ENCODE measurements around the gene TCEA2. TPM values are rescaled to one million over a fixed set of nuclear protein-coding genes. Genes with fewer than 3 reads are reported as not detected.
A peak's percentile ranks its signal among the peaks of the same experiment; 100 is the strongest.

TCEA2 gene
- total and polyA plus RNA-seq, 2 of the 13 experiments (the other 11 are each of a cell fraction or from before 2014, with no cell fraction given): 28.1 to 33.7 TPM

DNA sequence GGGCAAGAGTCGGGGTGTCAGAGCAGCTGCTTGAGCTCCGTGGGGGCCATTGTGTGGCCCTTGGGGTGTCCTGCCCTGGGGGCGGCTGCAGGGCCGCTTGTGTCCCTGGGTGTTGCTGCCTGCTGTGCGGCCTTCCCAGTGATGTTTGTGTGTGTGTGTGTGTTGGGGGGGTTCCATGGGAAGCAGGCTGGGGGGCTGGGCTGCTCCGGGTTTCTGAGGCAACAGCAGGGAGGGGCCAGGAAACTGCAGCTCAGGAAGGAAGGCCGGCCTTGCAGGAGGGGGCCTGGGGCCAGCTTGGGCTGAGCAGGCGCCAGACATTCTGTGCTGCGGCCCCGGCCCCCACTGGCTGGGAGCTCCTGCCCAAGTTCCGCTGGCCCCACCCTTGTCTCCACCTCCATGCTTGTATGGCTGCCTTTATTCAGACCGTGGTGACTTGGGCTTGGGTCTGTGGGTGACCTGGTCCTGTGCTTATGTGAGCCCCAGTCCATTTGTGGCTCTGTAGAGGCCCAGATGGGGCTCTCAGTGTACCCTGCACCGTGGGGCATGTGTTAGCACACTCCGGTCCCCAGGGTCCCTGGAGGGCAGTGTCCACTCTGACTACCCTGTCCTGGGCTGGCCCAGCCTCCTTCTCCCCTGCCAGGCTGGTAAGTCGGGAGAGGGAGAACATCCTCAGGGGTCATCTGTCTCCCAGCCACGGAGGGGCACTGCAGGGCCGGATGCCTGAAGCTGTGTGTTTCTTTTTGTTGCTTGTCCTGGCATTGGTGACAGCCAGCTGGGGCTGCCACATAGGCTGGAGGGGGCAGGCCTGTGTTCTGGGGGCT is 8.9 kb upstream of the TCEA2 start (continued):
- TF ChIP-seq BCLAF1 (IDR thresholded peaks at IDR 0.05): no peak
- TF ChIP-seq WIZ (CRISPR knock-in tag; IDR thresholded peaks at IDR 0.05): peak; percentile 67; the same call in 1 of the 2 replicates
- peak; percentile 46; the same call in 1 of the 2 replicates for TF ChIP-seq CBFB (CRISPR knock-in tag; IDR thresholded peaks at IDR 0.05)
- TF ChIP-seq BRD4 (CRISPR knock-in tag; IDR thresholded peaks at IDR 0.05): no peak; the same call in 1 of the 2 replicates
- 0 out of 2 replicates have a peak, but pooled peaks have one; percentile 12 for TF ChIP-seq CEBPB (IDR thresholded peaks at IDR 0.05; ENCODE audit: borderline replicate concordance, low read depth, low read length)
- TF ChIP-seq SP4 (CRISPR knock-in tag; IDR thresholded peaks at IDR 0.05): peak; percentile 60
- peak; percentile 90; the same call in 1 of the 2 replicates for TF ChIP-seq CBX5 (CRISPR knock-in tag; IDR thresholded peaks at IDR 0.05; ENCODE audit: borderline replicate concordance)
- no peak for TF ChIP-seq ZSCAN29 (CRISPR knock-in tag; conservative IDR thresholded peaks at IDR 0.05)
- TF ChIP-seq GATA4 (IDR thresholded peaks at IDR 0.05; ENCODE audit: borderline replicate concordance, low read depth): no peak; the same call in 1 of the 2 replicates
- TF ChIP-seq ZNF17 (CRISPR knock-in tag; IDR thresholded peaks at IDR 0.05): no peak
- TF ChIP-seq SP1 (IDR thresholded peaks at IDR 0.05): no peak
- peak; percentile 40; the same call in 1 of the 2 replicates for TF ChIP-seq SP1 (CRISPR knock-in tag; IDR thresholded peaks at IDR 0.05)
- no peak for TF ChIP-seq MNT (IDR thresholded peaks at IDR 0.05)
- TF ChIP-seq, protein P1, sequence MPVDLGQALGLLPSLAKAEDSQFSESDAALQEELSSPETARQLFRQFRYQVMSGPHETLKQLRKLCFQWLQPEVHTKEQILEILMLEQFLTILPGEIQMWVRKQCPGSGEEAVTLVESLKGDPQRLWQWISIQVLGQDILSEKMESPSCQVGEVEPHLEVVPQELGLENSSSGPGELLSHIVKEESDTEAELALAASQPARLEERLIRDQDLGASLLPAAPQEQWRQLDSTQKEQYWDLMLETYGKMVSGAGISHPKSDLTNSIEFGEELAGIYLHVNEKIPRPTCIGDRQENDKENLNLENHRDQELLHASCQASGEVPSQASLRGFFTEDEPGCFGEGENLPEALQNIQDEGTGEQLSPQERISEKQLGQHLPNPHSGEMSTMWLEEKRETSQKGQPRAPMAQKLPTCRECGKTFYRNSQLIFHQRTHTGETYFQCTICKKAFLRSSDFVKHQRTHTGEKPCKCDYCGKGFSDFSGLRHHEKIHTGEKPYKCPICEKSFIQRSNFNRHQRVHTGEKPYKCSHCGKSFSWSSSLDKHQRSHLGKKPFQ (CRISPR knock-in tag; IDR thresholded peaks at IDR 0.05; ENCODE audit: insufficient replicate concordance): no peak
- peak in 1 of 2 experiments; percentile 94; a peak in 2 of 4 replicates for TF ChIP-seq KLF16 (CRISPR knock-in tag; IDR thresholded peaks at IDR 0.05)
- TF ChIP-seq POGZ (CRISPR knock-in tag; IDR thresholded peaks at IDR 0.05): peak; percentile 53; the same call in 1 of the 2 replicates
- TF ChIP-seq SRF (IDR thresholded peaks at IDR 0.05; ENCODE audit: low read depth, low read length): no peak
- peak; percentile 79; the same call in 1 of the 2 replicates for TF ChIP-seq SPEN (CRISPR knock-in tag; IDR thresholded peaks at IDR 0.05; ENCODE audit: low read depth)
- TF ChIP-seq GABPB1 (CRISPR knock-in tag; IDR thresholded peaks at IDR 0.05): peak; percentile 84
- TF ChIP-seq, protein P2, sequence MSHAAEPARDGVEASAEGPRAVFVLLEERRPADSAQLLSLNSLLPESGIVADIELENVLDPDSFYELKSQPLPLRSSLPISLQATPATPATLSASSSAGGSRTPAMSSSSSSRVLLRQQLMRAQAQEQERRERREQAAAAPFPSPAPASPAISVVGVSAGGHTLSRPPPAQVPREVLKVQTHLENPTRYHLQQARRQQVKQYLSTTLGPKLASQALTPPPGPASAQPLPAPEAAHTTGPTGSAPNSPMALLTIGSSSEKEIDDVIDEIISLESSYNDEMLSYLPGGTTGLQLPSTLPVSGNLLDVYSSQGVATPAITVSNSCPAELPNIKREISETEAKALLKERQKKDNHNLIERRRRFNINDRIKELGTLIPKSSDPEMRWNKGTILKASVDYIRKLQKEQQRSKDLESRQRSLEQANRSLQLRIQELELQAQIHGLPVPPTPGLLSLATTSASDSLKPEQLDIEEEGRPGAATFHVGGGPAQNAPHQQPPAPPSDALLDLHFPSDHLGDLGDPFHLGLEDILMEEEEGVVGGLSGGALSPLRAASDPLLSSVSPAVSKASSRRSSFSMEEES (CRISPR knock-in tag; IDR thresholded peaks at IDR 0.05): peak; percentile 64; the same call in 1 of the 2 replicates
- no peak for TF ChIP-seq SUZ12 (IDR thresholded peaks at IDR 0.05; ENCODE audit: low read depth, low read length)
